ENCODE results near the gene OMA1.

Gene OMA1

DNA sequence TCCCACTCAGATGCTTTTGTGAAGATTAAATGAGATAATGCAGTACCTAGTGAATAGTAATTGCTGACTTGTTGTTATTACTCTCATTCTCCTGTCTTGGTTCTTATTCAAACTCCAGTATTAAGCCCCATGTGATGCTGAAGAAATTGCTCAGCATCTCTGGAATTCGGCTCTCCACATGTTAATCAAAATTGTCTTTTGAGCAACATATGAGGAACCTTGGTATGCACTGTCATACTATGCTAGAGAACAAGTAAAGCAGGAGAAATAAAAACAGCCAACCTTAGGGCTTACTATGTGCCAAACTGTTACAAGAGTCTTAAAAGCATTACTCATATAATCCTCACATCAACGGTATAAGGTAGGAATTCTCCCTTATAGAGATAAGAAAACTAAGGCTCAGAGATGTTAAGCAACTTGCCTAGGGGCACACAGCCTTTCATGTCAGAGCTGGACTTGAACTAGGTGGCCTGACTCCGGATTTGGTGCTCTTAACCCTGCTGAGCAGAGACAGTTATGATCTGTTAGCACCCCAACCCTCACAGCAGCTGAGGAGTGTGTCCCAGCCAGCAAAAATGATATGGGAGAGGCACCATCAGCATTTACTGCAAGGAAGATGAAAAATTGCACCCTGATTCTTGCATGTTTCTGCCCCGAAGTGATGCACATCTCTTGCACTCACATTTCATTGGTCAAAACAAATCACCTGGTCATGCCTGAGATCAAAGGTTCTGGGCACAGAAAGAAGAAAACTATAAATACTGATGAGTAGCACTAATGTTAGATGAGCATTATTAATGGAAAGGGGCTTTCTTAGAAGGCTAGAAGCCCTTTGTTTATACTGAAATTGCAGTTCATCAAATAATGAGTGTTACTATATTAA is 102.3 kb downstream of the OMA1 start (continued):
- no peak for TF ChIP-seq GLIS3 (CRISPR knock-in tag; IDR thresholded peaks at IDR 0.05)
- TF ChIP-seq ISL1 (CRISPR knock-in tag; IDR thresholded peaks at IDR 0.05) = no peak
- TF ChIP-seq ZNF8 (CRISPR knock-in tag; IDR thresholded peaks at IDR 0.05) = no peak
- TF ChIP-seq, protein P1, sequence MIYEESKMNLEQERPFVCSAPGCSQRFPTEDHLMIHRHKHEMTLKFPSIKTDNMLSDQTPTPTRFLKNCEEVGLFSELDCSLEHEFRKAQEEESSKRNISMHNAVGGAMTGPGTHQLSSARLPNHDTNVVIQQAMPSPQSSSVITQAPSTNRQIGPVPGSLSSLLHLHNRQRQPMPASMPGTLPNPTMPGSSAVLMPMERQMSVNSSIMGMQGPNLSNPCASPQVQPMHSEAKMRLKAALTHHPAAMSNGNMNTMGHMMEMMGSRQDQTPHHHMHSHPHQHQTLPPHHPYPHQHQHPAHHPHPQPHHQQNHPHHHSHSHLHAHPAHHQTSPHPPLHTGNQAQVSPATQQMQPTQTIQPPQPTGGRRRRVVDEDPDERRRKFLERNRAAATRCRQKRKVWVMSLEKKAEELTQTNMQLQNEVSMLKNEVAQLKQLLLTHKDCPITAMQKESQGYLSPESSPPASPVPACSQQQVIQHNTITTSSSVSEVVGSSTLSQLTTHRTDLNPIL (CRISPR knock-in tag; IDR thresholded peaks at IDR 0.05; ENCODE audit: low read depth) = no peak
- TF ChIP-seq ZNF70 (CRISPR knock-in tag; IDR thresholded peaks at IDR 0.05) = no peak
- no peak for TF ChIP-seq ZC3H10 (CRISPR knock-in tag; IDR thresholded peaks at IDR 0.05)

DNA sequence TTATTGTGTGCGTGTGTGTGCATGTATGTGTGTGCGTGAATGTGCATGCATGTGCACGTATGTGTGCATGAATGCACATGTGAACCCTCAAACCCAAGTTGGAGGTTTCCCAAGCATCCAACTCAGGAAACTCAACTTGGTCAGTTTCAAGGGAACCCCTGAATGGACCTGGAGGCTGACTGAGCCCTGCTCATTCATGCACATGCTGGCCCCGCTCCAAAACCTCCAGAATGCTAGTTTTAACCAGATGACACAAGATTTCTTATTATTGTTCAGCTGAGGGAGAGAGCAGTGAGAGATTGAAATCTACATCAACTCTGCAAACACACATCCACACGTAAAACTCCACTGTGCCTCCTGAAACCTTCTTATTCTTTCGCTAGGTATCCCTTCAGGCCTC is 104.4 kb downstream of the OMA1 start:
- TF ChIP-seq, protein P2, sequence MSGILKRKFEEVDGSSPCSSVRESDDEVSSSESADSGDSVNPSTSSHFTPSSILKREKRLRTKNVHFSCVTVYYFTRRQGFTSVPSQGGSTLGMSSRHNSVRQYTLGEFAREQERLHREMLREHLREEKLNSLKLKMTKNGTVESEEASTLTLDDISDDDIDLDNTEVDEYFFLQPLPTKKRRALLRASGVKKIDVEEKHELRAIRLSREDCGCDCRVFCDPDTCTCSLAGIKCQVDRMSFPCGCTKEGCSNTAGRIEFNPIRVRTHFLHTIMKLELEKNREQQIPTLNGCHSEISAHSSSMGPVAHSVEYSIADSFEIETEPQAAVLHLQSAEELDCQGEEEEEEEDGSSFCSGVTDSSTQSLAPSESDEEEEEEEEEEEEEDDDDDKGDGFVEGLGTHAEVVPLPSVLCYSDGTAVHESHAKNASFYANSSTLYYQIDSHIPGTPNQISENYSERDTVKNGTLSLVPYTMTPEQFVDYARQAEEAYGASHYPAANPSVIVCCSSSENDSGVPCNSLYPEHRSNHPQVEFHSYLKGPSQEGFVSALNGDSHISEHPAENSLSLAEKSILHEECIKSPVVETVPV (CRISPR knock-in tag; IDR thresholded peaks at IDR 0.05) = no peak
- TF ChIP-seq RARB (CRISPR knock-in tag; IDR thresholded peaks at IDR 0.05) (no peak), ZNF70 (CRISPR knock-in tag; IDR thresholded peaks at IDR 0.05) (no peak), ARNTL (CRISPR knock-in tag; IDR thresholded peaks at IDR 0.05; ENCODE audit: borderline replicate concordance, low read depth) (no peak), ZFP3 (CRISPR knock-in tag; IDR thresholded peaks at IDR 0.05) (no peak), ZNF565 (CRISPR knock-in tag; conservative IDR thresholded peaks at IDR 0.05; ENCODE audit: low read depth) (no peak)
- TF ChIP-seq, protein P1 (CRISPR knock-in tag; IDR thresholded peaks at IDR 0.05; ENCODE audit: low read depth) = no peak
- no peak for ATAC-seq

DNA sequence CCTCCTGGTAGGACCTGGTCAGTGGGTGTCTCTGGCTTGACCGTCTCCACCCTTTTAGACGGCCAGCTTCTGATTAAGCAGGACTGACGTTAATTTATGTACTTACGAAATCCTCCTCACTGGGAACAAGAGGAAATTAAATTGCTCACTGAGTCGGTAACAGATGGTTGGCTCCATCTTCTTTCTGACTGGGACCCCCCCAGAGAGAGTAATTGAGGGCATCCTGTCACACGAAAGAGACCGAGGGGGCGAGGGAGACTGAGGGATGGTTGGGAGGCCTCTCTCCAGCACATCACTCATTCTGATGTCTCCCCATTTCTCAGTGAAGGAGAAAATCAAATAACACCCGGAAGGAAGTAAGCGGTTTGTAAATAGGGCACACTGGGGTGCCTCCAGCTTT is 104.8 kb downstream of the OMA1 start:
- ATAC-seq = no peak

DNA sequence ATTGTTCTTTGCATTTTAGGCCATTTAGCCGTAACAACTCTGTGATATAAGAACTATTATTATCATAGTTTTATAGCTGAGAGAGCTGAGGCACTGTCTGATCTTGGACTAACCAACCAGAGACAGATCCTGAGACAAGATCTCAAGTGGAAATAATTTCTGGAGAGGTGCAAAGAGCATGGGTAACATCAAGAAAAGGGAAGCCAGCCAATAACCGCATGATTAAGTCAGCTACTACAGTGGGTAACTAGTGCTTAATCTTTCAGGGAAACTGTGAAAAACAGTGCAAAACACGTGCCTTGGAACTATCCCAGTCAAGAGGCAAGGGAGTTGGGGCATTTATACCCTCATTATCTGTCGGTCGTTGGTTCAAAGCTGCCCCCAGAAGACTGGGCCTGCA is 105.8 kb downstream of the OMA1 start:
- no peak for TF ChIP-seq GLIS3 (CRISPR knock-in tag; IDR thresholded peaks at IDR 0.05)
- no peak for ATAC-seq

More for the DNA sequence above, 104.8 kb downstream of the OMA1 start:
- TF ChIP-seq GLIS3 (CRISPR knock-in tag; IDR thresholded peaks at IDR 0.05) (no peak), PPARA (CRISPR knock-in tag; IDR thresholded peaks at IDR 0.05; ENCODE audit: borderline replicate concordance) (no peak), RARB (CRISPR knock-in tag; IDR thresholded peaks at IDR 0.05) (no peak)

DNA sequence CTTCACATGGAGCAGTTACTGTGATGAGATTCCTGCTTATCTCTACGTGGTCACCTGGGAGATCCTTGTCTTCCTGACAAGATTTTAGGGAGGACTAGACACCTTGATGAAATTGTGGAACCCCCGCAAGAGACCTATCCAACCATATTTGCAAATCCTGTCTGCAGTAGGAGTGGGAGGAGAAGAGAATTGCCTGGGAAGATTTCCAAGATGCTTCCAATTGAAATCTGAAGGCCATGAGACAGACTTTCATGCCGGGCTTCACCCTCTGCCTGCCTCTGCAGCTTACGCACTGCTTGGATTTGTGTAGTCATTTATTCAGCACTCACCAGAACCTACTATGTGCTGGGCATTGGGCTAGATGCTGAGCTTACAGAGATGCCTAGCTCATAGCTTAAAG is 106.6 kb downstream of the OMA1 start:
- no peak for ATAC-seq
- TF ChIP-seq RARB (CRISPR knock-in tag; IDR thresholded peaks at IDR 0.05) (no peak), ZC3H10 (CRISPR knock-in tag; IDR thresholded peaks at IDR 0.05) (no peak), ZFP3 (CRISPR knock-in tag; IDR thresholded peaks at IDR 0.05) (no peak), CSDC2 (CRISPR knock-in tag; IDR thresholded peaks at IDR 0.05) (no peak), ZNF565 (CRISPR knock-in tag; conservative IDR thresholded peaks at IDR 0.05; ENCODE audit: low read depth) (no peak), PPARA (CRISPR knock-in tag; IDR thresholded peaks at IDR 0.05; ENCODE audit: borderline replicate concordance) (no peak), ISL1 (CRISPR knock-in tag; IDR thresholded peaks at IDR 0.05) (no peak)
- TF ChIP-seq, protein P2 (CRISPR knock-in tag; IDR thresholded peaks at IDR 0.05) = no peak
- TF ChIP-seq, protein P3, sequence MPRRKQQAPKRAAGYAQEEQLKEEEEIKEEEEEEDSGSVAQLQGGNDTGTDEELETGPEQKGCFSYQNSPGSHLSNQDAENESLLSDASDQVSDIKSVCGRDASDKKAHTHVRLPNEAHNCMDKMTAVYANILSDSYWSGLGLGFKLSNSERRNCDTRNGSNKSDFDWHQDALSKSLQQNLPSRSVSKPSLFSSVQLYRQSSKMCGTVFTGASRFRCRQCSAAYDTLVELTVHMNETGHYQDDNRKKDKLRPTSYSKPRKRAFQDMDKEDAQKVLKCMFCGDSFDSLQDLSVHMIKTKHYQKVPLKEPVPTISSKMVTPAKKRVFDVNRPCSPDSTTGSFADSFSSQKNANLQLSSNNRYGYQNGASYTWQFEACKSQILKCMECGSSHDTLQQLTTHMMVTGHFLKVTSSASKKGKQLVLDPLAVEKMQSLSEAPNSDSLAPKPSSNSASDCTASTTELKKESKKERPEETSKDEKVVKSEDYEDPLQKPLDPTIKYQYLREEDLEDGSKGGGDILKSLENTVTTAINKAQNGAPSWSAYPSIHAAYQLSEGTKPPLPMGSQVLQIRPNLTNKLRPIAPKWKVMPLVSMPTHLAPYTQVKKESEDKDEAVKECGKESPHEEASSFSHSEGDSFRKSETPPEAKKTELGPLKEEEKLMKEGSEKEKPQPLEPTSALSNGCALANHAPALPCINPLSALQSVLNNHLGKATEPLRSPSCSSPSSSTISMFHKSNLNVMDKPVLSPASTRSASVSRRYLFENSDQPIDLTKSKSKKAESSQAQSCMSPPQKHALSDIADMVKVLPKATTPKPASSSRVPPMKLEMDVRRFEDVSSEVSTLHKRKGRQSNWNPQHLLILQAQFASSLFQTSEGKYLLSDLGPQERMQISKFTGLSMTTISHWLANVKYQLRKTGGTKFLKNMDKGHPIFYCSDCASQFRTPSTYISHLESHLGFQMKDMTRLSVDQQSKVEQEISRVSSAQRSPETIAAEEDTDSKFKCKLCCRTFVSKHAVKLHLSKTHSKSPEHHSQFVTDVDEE (CRISPR knock-in tag; IDR thresholded peaks at IDR 0.05) = no peak
- TF ChIP-seq, protein P1 (CRISPR knock-in tag; IDR thresholded peaks at IDR 0.05; ENCODE audit: low read depth) = no peak
